GM19238 (cell line): ENCODE data around the gene NCOR2.

Experiments
- DNase-seq: peaks from one replicate; pipeline ENCODE4 v3.0.0; 2011; ENCODE audit warnings: low spot score; ENCODE audit not compliant: insufficient read length

NCOR2 gene

DNA sequence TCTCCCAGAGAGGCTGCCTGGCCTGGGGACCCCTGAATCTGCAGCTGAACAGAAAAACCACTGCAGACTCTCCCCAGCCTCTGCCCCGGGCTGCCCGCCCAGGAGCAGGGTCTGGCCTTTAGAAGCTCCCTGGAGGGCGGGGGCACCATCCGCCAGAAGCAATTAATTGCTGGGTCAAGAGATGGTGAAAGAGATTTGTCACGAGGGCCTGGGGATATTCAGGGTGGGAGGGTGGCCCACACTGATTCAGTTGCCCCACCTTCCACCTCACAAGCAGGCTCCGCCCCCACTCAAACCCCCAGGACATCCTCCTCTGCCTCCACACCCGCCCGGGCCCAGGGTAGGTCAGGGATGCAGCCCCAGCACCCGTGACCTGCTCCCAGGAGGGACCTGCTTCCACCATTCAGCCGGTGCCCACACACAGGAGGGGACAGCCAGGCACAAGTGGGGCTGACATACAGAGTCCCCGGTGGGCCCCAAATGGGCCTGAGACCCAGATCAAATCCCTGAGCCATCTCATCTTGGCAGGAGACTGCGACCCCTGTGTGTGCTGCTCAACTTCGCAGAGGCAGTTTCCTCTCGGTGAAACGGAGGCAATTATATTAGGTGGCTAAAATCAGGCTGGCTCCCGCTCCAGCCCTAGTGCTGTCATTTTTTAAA lies 23.0 kb downstream of the NCOR2 start:
- DNase-seq: no peak

DNA sequence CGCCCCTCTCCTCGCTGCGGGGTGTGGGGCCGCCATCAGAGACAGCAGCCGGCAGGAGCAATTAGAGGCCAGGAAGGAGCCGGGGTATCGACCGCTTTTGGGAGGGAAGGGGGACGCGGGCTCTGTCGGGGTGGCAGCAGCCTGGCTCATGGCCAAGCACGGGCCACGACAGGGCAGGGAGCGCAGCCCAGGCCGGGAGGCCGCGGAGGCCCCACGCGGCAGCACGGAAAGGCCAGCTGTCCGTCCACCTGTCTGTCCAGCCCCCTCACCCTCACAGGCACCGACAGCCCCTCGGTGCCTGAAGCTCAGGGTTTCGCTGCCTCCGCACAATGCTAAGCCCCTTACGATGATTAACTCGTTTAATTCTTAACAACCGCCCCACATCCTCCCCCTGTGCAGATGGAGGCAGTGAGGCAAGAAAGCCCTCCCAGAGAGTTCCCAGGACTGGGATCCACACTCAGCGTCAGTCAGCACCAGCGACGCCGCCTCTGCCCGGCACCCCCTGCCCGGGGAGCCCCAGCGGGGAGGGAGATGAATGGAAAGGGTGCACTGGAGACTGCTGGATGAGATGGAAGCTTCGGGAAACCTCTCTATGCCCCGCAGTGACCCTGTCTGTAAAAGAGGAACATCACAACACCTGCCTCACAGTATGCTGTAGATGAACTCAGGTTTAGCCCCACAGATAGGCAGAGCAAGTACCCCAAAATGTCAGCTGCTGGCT lies 23.7 kb downstream of the NCOR2 start:
- no peak for DNase-seq

DNA sequence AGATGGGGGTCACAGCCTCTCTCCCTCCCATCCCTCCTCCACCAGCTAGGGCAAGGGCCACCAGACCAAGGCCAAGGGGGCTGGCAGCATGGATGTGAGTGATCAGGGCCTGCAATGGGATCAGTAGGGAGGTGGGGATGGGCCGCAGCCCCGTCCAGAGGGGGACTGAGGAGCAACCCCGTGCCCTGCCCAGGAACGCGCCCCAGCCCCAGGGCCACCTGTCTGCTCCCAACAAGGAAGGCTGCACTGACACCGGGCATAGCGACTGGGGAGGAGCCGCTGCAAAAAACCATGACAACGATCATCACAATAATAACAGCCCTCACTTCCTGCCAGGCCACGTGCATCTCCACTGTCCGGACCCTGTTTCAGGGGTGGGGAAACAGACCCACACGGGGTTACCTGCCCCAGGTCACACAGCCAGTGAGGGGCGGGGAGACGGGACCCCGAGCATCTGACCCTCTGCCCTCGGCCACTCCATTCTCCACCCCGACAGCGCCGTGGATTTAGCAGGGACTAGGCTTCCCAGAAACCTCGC lies 24.3 kb downstream of the NCOR2 start:
- DNase-seq: peak; percentile 67

DNA sequence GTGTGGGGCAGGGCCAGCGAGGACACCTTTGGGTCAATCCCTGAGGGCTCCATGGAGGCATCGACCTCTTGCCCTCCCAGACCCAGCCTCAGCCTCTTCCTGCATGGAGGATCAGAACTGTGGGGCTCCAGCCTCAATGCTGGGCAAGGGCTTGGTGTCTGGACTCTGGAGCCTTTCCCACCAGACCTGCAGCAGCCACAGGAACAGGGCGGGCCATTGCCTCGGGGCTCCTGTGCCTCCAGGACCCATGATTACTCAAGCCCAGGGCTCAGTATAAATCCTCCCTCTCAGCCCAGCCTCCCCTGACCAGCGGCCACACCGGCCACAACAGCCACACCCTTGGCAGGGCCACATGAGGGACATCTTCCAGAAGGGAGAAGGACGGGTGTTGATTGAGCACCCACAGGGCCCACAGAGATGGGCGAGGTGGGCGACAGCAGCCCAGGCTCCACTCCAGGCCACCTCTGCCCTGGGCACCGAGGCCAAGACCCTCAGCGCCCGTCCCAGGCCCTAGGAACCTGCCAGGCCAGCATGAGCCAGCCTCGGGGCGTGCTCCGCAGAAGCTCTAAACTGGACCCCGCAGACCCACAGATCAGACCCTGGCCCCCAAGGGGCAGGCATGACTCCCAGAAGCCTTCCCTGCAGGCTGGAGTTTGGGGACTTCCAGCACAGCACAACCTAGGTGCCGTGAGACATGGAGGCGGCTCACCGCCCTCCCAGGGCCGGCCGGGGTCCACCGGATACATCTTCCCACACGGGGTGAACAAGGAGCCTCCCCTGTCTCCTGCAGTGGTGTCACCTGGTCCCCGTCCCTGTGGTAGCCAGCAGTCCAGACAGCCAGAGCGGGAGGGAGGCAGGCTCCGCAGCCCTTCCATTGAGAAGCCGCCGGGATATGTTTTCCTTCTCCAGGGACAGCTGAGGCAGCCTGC lies 25.1 kb downstream of the NCOR2 start:
- no peak for DNase-seq

DNA sequence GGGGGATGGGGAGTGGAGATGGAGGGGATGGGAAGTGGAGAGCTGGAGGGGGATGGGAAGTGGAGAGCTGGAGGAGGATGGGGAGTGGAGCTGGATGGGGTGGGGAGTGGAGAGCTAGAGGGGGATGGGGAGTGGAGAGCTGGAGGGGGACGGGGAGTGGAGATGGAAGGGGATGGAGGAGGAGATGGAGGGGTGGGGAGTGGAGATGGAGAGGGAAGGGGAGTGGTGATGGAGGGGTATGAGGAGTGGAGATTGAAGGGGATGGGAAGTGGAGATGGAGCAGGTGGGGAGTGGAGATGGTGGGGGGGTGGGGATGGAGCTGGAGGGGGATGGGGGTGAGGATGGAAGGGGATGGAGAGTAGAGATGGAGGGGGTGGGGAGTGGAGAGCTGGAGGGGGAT lies 26.1 kb downstream of the NCOR2 start:
- no peak for DNase-seq

DNA sequence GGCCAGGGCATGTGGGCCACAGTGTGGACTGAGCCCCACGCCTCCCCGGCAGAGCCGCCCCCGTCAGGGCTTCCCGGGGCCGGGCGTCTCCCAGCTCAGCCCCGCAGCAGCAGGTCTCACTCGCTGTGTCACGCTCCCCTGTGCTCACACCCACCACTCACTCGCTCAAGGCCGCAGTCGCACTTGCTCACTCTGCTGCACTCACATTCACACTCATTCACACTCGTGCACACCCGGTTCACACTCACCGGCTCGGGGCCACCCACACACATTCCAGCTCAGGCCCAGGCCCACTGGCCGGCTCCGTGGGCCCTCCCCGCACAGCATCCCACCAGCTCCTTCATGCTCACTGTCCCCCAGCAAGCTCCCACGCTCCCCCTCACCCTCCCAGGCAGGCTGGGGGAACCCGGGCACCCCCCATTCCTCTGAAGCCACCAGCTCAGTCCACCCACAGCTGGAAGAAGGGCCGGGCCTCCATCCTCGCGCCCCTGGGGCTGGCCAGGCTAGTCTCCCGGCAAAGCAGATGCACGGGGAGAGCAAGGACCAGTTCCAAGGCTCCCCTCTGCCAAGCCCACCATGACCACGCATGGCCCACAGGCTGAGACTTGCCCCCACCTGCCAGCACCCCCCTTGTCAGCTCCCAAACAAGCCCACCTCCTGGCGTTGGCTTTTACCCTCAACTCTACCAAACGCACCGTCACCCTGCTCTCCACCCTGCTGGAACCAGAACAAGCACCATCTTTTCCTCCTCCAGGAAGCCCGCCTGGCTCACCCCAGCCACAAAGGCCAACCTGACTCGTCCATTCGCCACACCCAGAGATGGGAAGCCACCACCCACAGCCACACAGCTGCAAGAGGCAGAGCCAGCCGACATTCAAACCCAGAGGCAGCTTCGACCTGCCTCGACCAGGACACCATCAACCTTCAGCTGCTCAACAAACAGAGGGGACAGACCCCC lies 28.0 kb downstream of the NCOR2 start:
- no peak for DNase-seq

DNA sequence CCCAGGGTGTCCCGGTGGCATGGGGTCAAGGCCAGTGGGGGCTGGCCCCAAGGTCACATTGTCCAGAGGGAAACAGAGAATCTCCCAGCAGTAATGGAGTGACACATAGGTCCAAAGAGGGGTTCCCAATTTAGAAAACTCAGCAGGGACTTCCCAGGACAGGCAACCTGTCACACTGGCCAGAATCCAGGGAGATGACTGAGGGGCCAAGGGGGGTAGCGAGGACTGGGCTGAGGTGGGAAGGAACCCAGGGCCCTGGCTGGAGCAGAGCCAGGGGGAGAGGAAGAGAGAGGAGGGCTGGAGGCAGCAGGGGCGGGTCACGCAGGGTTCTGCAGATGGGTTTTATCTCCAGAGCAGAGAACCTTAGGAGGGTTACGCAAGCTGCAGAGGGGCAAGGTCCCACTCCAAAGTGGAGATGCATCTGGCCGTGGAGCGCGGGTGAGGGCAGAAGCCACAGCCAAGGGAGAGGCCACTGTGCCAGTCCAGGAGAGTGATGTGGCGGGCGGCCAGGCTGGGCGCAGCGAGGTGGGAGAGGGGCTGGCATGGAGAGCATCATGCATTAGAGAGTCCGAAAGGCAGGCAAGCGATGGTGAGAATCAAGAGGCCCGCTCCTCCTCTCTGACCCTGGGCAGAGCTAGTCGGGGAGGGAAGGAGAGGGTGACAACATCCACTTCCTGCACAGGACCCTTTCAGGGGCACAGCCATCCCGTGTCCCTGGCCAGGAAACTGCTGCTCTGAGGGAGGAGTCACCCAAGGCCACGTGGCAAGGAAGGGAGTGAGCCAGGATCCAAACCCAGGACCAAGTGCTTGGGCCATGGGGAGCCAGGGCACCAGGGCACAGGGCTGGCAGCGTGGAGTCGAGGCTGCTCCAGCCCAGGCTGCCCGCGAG lies 29.0 kb downstream of the NCOR2 start:
- no peak for DNase-seq

DNA sequence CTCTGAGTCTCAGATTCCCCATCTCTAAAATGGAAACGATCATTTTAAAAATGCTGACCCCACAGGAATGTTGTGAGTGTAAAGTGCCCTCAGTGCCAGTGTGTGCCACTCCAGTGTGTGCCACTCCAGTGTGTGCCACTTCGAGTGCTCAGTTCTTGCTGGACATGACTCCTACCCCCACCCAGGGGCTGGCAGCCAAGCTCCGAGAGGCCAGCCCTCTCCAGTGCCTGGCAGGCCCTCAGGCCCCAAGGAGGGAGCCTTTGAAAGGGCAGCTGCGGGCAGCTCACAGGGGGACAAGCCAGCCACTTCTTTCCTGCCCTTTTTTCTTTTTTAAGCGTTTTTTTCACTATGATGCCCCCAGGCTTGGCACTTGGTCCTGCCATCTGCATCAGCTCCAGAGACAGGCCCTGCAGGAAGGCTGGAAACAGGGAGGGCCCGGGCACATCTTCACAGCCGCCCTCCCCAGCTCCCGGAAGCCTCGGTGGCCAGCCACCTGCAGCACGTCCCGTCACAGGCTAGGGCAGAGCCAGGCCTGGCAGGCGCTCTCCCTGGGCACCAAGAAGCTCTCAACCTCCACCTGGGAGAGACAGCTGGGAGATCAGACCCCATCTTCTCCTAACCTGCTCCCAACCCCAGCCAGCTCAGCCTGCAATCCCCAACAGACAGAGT lies 29.8 kb downstream of the NCOR2 start:
- DNase-seq: no peak

DNA sequence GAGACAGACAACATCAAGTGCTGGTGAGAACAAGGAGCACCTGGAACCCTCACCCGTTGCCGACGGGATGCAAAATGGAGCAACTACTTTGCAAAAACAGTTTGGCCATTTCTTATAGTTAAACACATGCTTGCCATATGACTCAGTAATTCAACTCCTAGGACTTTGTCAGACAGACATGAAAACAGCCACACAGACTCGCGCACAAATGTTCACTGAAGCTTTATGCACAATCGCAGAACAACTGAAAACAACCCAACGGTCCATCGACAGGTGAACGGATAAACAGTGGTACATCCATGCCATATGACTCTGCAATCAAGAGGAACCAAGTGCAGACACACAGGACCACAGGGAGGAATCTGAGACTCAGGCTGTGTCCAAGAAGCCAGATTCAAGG lies 30.8 kb downstream of the NCOR2 start:
- DNase-seq: no peak

DNA sequence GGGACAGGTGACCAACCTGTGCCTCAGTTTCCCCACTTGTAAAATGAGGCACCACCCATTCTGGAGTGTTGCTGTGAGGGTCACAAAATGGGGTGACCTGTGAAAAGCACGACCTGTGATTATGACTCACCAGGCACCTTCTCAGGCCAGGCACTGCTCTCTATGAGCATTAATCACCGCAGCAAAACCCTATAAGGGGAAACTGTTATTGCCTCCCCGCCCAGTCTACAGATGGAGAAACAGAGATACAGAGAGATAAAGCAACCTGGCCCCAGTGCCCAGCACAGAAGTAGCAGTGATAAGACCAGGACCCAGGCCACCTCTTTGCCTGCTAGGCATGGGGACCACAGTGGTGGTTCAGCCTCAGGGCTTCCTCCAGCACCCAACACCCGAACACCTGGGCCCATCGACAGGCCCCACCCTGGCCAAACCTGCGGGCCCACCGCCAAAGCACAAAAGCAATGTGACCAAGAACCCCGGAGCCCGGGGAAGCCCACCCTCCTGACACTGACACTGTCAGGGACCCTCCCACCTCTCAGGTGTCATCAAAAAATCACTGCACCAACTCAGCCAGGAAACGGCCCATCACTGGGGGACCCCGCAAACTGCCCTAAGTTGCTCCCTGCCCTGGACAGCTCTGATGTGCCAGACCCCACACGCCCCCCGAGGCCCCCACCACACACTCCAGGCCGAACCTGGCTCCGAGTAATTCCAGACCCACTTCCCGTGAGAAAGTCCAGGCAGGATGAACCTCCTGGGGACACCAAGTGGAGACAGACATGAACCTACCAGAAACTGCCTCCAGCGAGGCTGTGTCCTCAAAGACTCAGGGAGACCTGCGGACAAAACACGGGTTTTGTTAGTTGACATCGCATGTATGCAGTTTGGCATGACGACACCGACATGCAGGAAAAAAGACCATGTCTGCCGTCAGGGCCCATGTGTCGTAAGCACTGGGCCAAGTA lies 32.4 kb downstream of the NCOR2 start:
- no peak for DNase-seq

DNA sequence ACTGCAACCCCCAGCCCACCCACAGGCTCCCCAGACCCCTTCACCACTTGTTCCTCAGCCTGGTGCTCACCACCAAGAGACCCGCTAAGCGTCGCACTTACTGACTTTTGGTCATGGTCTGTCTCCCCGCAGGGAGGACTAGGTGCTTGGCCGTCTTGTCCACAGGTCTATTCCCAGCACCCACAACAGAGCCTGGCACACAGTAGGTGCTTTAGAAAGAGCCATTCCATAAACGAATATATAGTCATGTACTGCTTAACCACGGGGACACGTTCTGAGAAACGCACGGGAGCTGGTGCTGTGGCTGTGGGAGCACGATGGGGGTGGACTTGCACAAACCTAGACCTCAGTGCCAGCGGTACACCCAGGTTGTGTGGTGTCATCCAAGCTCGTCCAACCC lies 34.0 kb downstream of the NCOR2 start:
- DNase-seq: no peak

DNA sequence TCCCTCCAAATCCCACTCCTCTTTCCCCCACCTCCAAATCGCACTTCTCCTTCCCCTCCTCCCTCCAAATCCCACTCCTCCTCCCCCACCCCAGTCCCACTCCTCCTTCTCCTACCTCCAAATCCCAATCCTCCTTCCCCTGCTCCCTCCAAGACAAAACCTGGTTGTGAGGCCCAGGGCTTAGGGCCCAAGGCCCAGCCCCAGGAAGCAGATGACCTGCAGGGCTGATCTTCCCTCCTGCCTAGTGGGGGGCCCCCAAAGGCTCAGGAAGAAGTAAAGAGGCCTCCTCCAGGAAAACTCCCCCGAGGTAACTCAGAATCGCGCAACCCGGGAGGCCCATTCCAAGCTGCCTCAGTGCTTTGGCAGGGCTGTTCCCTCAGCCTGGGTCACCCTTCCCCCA lies 34.4 kb downstream of the NCOR2 start:
- no peak for DNase-seq

DNA sequence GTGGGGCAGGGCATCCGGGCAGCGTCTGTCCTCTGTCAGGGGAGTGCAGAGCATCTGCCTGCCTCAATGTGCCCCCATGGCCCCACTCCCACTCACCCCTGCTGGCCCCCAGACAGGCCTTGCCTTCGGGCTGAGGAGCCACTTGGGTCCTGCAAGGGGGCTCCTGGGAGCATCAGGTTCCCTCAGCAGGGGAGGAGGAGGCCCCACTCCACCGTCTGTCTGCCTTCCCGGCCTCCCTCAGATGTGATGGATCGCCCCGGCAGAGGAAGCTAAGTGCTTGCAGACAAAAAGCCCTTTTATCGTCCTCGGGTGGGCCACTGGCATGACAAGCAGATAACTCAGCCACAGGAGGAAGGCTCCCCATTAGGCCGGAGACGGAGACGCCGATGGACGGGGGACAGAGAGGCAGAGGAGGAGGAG lies 35.1 kb downstream of the NCOR2 start:
- no peak for DNase-seq

DNA sequence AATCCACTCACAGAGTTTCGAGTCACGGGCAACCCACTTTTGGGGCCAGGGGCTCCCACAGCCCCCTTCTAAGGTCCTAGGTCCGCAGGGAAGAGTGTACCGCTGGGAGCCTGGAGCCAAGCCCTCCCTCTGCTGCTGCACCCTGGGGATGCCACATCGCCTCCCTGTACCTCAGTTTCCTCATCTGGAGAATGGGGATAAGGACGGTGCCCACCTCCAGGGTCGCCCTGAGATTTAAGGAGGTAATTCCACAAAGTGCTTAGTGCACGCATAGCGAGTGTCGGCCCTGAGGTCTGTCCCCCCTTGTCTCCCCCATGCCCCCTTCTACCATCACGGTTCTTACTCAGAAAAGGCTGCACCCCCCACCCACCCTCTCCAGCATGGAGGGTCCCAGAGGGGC lies 35.5 kb downstream of the NCOR2 start:
- DNase-seq: no peak

DNA sequence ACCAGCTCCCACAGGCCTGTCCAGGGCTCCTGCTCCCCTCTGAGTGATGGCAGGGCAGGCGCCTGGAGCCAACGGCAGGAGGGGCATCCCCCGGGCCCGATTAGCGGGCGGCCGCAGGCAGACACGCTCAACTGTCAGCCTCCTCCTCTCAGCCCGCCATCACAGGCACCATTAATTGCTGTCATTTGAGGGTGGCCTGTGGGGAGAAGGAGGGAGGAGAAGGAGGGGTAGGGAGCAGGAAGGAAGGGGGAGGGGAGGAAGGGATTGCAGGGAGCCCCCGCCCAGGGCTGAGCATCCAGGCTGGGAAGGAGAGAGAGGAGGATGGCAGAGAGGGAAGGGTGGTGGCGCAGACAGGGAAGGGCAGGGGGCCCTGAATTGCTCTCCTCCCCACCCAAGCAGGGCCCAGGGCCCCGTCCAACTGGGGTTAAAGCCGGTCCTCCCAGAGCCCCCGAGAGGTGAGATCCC lies 36.1 kb downstream of the NCOR2 start:
- no peak for DNase-seq

DNA sequence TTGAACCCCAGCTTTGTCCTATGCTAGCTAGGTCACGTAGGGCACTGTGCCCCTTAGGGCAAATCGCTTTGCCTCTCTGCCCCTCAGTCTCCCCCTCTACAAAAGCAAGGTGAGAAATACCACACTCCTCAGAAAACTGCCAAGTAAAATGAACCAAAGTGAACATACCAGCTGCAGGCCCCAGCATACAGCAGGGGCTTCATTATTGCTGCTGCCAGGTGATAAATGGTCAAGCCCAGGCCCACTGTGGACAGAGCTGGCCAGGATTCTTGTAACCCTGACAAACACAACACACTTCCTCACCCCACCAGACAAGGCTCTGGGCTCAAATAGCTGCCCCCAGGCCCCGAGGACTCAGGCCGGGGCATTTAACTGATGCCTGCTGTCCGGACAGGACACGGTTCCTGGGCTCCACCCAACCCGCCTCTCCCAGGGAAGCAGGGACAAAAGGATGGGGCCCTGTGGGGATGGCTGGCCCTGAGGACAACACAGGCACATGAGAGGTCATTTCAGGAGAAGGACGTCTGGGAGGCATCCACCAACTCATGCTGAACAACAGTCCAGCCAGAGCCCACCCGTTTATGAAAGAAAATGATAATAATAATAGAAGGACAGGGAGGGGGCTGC lies 36.7 kb downstream of the NCOR2 start:
- no peak for DNase-seq

DNA sequence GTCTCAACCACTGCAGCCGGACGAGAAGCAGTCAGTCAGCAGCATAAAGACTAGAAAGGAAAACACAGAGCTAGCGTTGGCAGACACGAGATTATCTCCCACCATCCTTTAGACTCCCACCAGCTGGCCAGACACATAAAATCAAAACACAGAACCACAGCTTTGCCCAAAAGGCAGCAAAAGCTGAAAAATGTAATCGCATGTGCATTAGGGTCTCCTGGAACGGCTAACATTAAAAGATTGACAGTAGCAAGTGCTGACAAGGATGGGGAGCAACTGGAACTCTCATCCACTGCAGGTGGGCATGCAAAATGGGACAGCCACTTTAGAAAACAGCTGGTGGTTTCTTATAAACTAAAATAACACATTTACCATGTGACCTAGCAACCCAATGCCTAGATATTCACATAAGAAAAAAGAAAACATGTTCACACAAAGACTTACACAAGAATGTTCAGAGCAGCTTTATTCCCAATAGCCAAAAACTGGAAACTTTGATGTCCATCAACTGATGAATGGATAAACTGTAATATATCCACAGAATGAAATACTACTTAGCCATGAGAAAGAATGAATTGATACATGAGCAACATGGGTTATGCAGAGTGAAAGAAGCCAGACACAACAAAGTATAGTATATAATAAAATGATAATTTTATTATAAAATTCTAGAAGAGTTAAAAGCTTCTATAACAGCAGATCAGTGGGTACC lies 37.7 kb downstream of the NCOR2 start:
- DNase-seq: no peak
